ENCODE data around the gene GALNT16. TPM values are rescaled to one million over a fixed set of nuclear protein-coding genes. Genes with fewer than 3 reads are reported as not detected.
"Not testable (repeated sequence)": the region's sequence is repeated elsewhere in the genome, so short reads cannot be mapped to it uniquely, and the experiment has no call there.

GALNT16 gene
- 0.16 and 0.35 TPM in 2 replicates for total RNA-seq (2014; rRNA removed; shearing (Covaris generic))
- 0.29 and 1.1 TPM in 2 replicates for polyA plus RNA-seq (2015; cell fraction: cytosol; rRNA removed)
- 0.35 and 2.3 TPM in 2 replicates for polyA plus RNA-seq (2015; cell fraction: nucleus; rRNA removed)

DNA sequence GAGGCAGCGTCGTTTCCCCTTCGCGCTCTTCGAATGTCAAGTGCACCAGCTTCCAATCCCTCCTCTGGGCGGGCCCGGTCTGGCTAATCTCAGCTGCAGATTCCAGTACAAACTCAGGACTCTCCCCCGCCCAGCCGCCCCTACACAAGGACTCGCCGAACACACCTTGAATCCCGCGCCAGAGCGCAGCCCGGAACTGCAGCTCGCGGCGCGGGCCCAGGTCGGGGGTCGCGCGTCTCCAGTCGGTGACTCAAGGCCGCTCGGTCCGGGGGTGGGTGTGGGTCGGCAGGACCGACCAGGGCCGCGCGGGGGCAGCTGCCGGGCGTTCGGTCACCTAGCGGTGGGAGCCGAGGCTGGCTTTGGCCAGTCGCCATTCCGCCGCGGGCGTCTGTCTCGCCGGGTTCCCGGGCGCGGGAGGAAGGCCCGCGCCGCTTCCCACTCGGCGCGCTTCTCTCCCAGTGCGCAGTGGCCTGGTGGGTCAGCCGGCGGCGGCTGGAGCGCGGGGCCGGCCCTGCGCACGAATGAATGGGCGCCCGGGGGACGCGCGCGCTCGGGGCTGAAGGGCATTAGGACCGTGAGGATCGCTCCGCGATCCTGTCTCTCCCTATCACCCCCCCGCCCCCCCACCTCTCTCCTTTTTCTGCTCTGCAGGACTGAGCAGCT, at the start of gene GALNT16:
TSS of gene GALNT16 (plus strand) at position 632 of the 663 bp plus-strand sequence. CDS start 133 bp downstream, outside the sequence.
- in situ Hi-C loops (cut with HindIII; ENCODE audit: low pct_unique_long_range_greater_than_20kb, low sequenced_read_pairs): no loop called here
- no peak for DNase-seq (ENCODE audit: low read depth, low spot score)

DNA sequence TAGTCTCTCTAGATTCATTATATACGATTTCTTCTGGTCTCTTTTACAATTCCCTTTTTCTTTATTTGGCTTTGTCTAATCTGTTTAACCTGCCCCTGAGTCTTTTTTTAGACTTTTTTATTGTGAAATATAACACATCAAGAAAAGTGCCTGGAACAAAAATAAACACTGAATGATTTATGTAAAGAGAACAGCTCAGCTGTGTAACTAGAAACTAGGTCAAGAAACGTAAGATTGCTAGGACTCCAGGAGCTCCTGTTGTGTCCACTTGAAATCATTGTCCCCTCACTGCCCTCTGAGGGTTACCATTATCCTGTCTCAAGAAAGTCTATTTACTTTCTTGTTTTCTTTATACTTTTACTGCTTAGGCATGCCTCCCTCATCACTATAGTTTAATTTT, 45.6 kb upstream of the GALNT16 start:
- no peak for DNase-seq (ENCODE audit: low read depth, low spot score)
- in situ Hi-C loops (cut with HindIII; ENCODE audit: low pct_unique_long_range_greater_than_20kb, low sequenced_read_pairs): no loop called here

DNA sequence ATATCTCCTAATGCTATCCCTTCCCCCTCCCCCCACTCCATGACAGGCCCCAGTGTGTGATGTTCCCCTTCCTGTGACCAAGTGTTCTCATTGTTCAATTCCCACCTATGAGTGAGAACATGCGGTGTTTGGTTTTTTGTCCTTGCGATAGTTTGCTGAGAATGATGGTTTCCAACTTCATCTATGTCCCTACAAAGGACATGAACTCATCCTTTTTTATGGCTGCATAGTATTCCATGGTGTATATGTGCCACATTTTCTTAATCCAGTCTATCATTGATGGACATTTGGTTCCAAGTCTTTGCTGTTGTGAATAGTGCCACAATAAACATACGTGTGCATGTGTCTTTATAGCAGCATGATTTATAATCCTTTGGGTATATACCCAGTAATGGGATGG, 42.3 kb upstream of the GALNT16 start:
- DNase-seq (ENCODE audit: low read depth, low spot score); in situ Hi-C loops (cut with HindIII; ENCODE audit: low pct_unique_long_range_greater_than_20kb, low sequenced_read_pairs): not testable (repeated sequence)

DNA sequence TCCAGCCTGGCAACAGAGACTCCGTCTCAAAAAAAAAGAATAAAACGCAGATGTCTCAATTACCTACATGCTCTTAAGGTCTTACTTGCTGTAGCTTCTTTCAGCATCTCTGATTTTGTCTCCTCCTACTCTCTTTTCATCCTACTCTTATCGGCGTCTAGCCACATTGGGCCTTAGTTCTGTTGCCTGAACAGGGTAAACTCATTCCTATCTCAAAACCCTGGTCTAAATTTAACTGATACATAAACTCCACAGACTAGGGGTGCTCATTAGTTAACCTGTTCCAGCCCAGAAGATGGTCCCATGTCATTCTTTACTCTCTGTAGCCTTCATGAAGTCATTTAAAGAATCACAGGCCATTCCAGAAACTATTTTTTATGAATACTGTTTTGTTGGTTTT, 35.0 kb upstream of the GALNT16 start:
- no peak for DNase-seq (ENCODE audit: low read depth, low spot score)
- in situ Hi-C loops (cut with HindIII; ENCODE audit: low pct_unique_long_range_greater_than_20kb, low sequenced_read_pairs): no loop called here

DNA sequence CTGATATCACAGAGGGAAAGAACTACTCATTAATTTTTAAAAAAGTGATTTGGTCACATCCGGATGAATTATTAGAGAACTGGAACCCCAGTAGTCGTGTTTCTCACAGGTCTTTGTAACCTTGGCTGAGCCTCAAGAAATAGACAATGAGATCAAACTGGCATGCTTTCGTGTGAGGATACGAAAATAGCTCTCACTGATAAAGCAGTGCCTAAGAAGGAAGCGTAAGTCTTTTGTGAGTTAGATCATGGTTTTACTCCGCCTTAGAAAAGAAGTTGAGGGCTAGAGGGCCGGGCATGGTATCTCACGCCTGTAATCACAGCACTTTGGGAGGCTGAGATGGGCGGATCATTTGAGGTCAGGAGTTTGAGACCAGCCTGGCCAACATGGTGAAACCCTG, 33.8 kb upstream of the GALNT16 start:
- in situ Hi-C loops (cut with HindIII; ENCODE audit: low pct_unique_long_range_greater_than_20kb, low sequenced_read_pairs): no loop called here
- DNase-seq (ENCODE audit: low read depth, low spot score): no peak

DNA sequence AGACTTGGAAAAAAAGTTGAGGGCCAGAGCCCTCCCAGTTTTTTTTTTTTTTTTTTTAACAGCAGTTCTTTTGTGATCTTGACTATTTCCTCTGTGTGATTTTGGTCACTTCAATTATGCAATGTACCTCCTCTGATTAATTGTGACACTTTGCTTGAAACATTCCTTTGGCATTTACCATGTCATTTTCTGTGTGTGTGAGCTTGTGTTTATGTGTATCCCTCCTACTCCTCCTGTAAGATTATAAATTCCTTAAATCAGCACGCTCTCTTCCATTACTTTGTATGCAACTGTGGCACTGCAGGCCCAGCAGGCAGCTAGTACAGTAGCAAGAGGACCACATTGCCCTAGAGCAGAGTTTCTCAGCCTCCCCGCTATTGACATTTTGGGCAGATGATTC, 33.2 kb upstream of the GALNT16 start:
- in situ Hi-C loops (cut with HindIII; ENCODE audit: low pct_unique_long_range_greater_than_20kb, low sequenced_read_pairs): no loop called here

DNA sequence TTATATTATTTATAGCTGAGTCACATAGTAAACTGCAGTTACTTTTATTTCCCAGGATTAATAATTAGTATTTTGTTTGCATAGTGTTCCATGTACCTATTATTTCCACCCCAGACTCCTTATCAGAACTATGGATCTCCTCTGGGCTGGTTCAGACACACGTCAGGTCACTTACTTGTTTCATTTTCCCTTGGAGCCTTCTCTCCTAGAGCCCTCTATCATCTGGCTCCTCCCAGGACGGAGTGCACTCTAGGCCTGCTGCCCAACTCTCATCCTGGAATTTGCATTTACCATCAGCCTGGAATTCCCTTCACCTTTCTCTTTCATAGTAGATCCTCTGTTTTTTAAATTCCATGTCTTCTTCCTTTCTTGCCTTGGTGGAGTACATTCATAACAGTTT, 28.5 kb upstream of the GALNT16 start:
- DNase-seq (ENCODE audit: low read depth, low spot score): no peak
- in situ Hi-C loops (cut with HindIII; ENCODE audit: low pct_unique_long_range_greater_than_20kb, low sequenced_read_pairs): no loop called here

More for the DNA sequence above, 33.2 kb upstream of the GALNT16 start:
- DNase-seq (ENCODE audit: low read depth, low spot score): no peak

DNA sequence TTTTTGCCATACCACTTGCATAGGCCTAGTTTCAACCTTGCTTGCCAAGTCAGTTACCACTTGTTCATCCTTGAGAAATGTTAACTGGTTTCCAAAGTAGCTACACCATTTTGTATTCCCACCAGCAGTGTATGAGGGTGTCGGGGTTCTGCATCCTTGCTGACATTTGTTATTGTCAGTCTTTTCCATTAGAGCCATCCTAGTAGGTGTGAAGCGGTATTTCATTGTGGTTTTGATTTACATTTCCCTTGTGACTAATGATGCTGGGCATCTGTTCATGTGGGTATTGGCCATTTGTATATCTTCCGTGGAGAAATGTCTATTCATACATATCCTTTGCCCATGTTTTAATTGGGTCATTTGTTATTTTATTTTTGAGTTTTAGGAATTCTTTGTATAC, 27.6 kb upstream of the GALNT16 start:
- DNase-seq (ENCODE audit: low read depth, low spot score): no peak
- in situ Hi-C loops (cut with HindIII; ENCODE audit: low pct_unique_long_range_greater_than_20kb, low sequenced_read_pairs): no loop called here

DNA sequence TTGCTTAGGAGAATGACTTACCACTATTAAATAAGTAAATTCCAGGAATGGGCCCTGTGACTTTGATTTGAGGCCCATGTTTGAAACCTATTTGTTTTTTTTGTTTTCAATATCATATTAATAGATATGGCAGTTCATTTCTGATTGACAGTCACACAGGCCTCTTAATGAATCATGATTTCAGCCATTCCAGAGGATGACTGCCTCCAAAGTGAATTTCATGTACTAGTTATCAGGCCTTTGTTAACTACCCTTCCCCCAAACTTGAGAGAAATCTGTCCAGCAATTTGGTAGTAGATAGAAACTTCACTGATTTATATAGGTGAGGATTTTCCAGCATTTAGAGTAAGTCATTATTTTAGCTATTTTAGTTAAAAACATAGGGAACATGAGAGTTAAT, 25.9 kb upstream of the GALNT16 start:
- in situ Hi-C loops (cut with HindIII; ENCODE audit: low pct_unique_long_range_greater_than_20kb, low sequenced_read_pairs): no loop called here
- DNase-seq (ENCODE audit: low read depth, low spot score): no peak

DNA sequence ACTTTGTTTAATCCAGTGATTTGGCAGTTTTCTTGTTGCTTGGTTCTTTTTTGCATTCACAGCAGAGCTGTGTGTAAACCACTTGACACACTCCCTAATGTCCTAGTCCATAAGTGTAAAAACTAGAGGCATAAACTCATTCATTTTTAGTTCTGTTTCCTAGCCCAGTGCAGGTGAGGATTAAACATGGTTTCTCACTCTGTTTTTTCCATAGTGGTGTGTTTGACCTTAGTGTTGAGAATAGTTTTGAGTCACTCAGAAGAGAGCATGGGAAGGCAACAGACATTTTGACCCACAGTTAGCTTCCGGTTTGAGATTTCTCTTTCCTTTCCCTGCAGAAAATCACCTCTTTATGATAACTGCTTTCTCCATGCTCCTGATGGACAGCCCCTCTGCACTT, 24.2 kb upstream of the GALNT16 start:
- no peak for DNase-seq (ENCODE audit: low read depth, low spot score)
- in situ Hi-C loops (cut with HindIII; ENCODE audit: low pct_unique_long_range_greater_than_20kb, low sequenced_read_pairs): no loop called here

DNA sequence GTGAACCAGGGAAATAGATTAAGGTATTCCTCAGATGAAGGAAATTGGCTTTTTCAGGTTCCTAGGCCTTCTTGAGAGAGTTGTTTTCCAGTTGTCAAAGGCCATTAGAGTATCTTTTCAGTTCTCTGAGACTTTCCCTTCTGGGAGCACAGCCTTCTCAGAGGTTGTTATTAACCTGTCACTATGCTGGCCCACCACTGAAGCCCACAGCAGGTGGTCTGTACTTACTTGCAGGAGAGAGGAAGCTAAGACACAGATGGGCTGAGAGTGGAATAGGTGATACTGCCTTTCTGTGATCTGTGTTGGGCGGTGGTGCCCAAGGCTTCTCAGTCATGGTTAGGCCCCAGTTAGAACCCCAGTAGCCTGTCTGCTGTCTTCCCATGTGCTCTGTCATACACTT, 22.8 kb upstream of the GALNT16 start:
- in situ Hi-C loops (cut with HindIII; ENCODE audit: low pct_unique_long_range_greater_than_20kb, low sequenced_read_pairs): no loop called here
- DNase-seq (ENCODE audit: low read depth, low spot score): no peak

DNA sequence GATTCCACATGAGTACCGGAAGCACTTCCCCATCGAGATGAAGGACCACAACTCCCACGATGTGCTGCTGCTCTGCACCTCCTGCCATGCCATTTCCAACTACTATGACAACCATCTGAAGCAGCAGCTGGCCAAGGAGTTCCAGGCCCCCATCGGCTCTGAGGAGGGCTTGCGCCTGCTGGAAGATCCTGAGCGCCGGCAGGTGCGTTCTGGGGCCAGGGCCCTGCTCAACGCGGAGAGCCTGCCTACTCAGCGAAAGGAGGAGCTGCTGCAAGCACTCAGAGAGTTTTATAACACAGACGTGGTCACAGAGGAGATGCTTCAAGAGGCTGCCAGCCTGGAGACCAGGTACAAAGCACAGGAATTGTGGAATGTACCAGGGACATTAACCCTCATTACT, 22.4 kb upstream of the GALNT16 start:
- in situ Hi-C loops (cut with HindIII; ENCODE audit: low pct_unique_long_range_greater_than_20kb, low sequenced_read_pairs): no loop called here
- DNase-seq (ENCODE audit: low read depth, low spot score): no peak

DNA sequence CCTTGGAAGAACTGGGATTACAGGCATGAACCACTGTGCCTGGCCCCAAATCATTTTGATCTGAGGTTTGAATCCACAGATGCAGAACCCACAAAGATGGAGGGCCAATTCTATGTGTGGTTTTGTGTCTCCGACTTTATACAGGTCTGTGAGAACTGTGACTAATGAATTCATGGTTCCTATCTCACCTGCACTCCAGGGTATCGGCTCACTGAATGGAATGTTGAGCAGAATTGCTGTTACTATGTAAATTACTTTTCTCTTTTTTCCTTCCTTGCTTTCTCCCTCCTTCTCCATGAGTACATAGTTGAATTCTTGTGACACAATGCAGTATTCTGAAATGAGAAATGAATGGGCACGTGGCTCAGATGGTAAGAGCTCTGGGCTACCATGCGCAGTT, 21.1 kb upstream of the GALNT16 start:
- in situ Hi-C loops (cut with HindIII; ENCODE audit: low pct_unique_long_range_greater_than_20kb, low sequenced_read_pairs): no loop called here
- no peak for DNase-seq (ENCODE audit: low read depth, low spot score)

DNA sequence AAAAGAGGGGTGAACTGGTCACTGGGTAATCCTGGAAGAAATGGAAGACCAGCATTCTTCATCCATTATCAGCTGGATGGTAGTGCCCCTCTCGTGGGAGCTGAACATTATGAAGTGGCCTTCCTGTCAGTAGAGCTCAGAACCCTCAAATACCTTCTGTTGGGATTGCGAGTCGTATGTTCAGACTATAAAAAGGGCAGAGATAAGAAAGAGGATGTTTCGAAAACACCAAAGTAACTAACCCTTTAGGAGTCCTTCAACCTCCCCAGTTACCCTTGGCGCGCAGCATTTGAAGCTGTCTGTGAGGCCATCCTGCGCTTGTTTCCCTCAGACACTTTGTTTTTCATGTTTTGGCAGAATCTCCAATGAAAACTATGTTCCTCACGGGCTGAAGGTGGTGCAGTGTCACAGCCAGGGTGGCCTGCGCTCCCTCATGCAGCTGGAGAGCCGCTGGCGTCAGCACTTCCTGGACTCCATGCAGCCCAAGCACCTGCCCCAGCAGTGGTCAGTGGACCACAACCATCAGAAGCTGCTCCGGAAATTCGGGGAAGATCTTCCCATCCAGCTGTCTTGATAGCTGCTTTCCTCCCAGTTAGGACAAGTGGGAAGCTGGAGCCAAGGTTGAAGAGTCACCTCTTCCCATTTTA, 19.3 kb upstream of the GALNT16 start:
- no peak for DNase-seq (ENCODE audit: low read depth, low spot score)
- in situ Hi-C loops (cut with HindIII; ENCODE audit: low pct_unique_long_range_greater_than_20kb, low sequenced_read_pairs): no loop called here

DNA sequence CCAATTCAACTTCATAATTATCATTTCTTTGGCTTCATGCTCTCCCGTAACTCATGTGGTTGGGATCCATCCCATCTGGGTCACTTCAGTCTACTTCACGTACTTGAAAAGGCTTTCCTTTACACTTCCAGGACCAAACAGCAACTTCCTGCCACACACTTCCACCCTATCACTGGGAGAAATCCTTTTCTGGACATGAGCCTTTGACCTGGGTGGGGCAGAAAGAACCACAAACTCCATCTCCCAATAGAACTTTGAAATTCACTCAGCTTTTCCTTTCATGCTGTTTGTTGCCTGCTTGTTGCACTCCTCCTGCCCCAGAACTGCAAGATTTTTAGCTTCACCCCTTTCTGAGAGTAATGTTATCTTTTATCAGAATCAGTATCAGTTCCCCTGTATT, 18.4 kb upstream of the GALNT16 start:
- DNase-seq (ENCODE audit: low read depth, low spot score): no peak
- in situ Hi-C loops (cut with HindIII; ENCODE audit: low pct_unique_long_range_greater_than_20kb, low sequenced_read_pairs): no loop called here

DNA sequence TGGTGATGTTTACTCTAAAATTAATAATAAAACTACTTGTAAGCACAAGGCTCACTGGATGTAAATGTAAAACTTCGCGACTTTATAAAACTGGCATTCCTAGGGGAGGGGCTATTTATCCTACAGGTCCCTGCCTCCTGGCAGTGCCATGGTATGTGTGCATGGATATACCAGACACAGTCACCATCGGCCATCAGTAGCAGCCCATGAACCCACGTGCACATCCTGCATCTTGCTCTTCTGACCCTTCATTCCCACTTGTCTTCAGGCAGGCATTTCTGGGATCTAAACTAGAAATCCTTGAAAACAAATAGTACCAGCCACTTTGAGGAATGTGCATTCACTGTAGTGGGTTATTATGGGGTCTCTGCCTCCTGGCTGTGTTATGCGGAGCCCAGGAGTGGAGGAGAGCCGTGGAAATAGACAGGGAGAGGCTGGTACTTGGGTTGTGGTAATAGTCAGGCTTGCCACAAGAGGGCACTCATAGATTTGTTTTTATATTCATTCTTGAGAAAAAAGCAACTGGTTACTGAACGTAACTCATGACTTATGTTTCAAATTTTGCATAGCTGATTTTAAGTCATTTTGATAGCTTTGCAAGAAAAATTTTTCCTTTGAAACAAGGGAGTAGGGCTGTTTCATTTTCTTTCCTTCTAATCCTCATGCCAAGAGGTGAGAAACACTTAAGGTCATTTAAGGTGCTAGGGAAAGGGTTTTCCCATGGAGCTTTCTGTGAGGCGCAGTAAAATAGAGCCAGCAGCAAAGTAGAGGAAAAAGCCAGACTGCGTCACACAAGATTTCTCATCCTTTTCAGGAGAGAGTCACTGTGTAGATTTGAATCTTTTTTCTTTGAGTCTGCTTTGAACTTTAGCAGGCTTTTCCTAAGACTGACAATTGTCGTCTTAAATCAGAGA, 17.4 kb upstream of the GALNT16 start:
- in situ Hi-C loops (cut with HindIII; ENCODE audit: low pct_unique_long_range_greater_than_20kb, low sequenced_read_pairs): no loop called here
- peak; percentile 77 for DNase-seq (ENCODE audit: low read depth, low spot score)

DNA sequence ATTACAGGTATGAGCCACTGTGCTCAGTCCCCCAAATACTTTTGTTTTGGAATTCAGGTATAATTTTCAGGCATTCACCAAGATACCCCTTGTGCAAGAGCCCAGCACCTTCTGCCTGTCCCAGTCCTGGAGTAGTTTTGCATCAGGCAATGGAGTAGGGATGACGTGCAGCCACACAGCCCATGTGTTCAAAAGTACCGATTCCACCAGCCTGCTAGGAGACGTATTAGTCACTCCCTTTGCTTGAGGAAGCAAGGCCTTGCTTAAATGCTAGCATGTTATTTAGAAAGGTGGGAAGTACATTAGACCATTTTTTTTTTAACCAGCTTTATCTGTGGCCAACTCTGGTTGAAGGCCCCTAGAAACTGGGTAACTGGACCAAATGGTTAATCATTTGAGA, 15.0 kb upstream of the GALNT16 start:
- in situ Hi-C loops (cut with HindIII; ENCODE audit: low pct_unique_long_range_greater_than_20kb, low sequenced_read_pairs): no loop called here
- no peak for DNase-seq (ENCODE audit: low read depth, low spot score)

DNA sequence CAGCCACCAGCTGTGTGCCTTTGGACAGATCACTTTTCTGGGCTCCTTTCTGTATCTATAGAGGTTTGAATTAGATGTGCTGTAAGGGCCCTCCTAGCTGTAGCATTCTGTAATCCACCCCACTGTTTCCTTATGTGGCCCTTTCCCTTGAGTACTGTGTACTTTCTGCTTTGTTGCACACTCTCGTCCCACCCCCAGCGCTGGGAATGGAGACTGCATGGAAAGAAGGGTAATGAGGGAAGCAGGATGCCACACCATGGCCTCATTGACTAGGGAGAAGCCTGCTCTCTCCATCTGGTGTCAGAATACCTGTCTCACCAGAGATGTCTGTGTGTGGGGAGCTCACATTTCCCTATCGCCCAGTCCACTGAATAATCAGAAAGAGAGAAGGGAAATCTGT, 13.6 kb upstream of the GALNT16 start:
- in situ Hi-C loops (cut with HindIII; ENCODE audit: low pct_unique_long_range_greater_than_20kb, low sequenced_read_pairs): no loop called here
- DNase-seq (ENCODE audit: low read depth, low spot score): no peak

Data from SK-MEL-5 (cell line).